Prostate gland (tissue), 2 donors: ENCODE data around the gene MAP7D2. TPM values are rescaled to one million over a fixed set of nuclear protein-coding genes. Genes with fewer than 3 reads are reported as not detected.

Experiments used
- DNase-seq: peaks from one replicate; pipeline ENCODE4 v3.0.0-alpha.2; 2019; ENCODE audit warnings: low spot score
- H3K27ac ChIP-seq, 2 donors: fragments of 200-600 bp; sonication (generic); 2 replicates each; pipeline ENCODE4 v1.5.1; 2017 to 2019
- H3K27me3 ChIP-seq: fragments of 200-600 bp; sonication (generic); replicated peaks from 2 replicates; pipeline ENCODE4 v1.5.1; 2019; ENCODE audit not compliant: insufficient read depth
- H3K36me3 ChIP-seq, 2 donors: fragments of 200-600 bp; sonication (generic); 1 replicate in 1 of 2; 2 replicates in 1 of 2; pipeline versions ENCODE4 v1.5.1 to v1.8.1; 2017 to 2019
- H3K4me1 ChIP-seq: fragments of 200-600 bp; sonication (generic); replicated peaks from 2 replicates; pipeline ENCODE4 v1.5.1; 2019
- H3K4me3 ChIP-seq, 2 donors: fragments of 200-600 bp; sonication (generic); 2 replicates each; pipeline ENCODE4 v1.5.1; 2017 to 2019
- H3K9me3 ChIP-seq: fragments of 200-600 bp; sonication (generic); 2 replicates; pipeline ENCODE4 v1.5.1; 2017
- CTCF ChIP-seq, 4 experiments: fragments of 200-600 bp in 2 of 4; fragments of 450-650 bp in 2 of 4; sonication (generic) in 2 of 4; IDR thresholded peaks; 1 replicate in 3 of 4; 2 replicates in 1 of 4; pipeline ENCODE4 v1.5.1; 2016 to 2019; ENCODE audit warnings: antibody characterized with exemption in 4 of 4, mild to moderate bottlenecking in 2 of 4, moderate library complexity in 2 of 4
- POLR2A ChIP-seq: fragments of 450-650 bp; IDR thresholded peaks from one replicate; pipeline ENCODE4 v1.6.1; 2016; ENCODE audit warnings: antibody characterized with exemption, mild to moderate bottlenecking
- POLR2AphosphoS5 ChIP-seq: sonication (generic); formaldehyde crosslinking; IDR thresholded peaks from one replicate; pipeline ENCODE4 v1.6.1; 2017; ENCODE audit warnings: antibody characterized with exemption
- WGBS: methylation state at CpG from one replicate; pipeline ENCODE4 v1.1.5; 2018; 5-methylcytosine and 5-hydroxymethylcytosine counted together
- intact Hi-C: fragments of 100-400 bp; cut with DNase I; formaldehyde crosslinking; loops from one replicate; pipeline ENCODE4 v1.14.2; 2022
- total RNA-seq, 2 donors: library from RNA; depleted of rRNA; stranded (reverse); fragments of >200 nt; gene quantifications; one replicate each; pipeline ENCODE4 v1.1.0, GENCODE V29; 2016

The MAP7D2 gene
- total RNA-seq, 2 donors from 2014 or later = 1.3 to 9.9 TPM

- intact Hi-C loops = no loop called here
- Histone ChIP-seq H3K4me3 (no peak overlapping the region), H3K27me3 (no peaks in the 10 kb centered on the region), H3K27ac (no peak overlapping the region), H3K9me3 (no peaks in the 10 kb centered on the region), H3K36me3 (no peaks in the 10 kb centered on the region), H3K4me1 (no peaks in the 10 kb centered on the region)
- TF ChIP-seq CTCF (IDR thresholded peaks at IDR 0.05) = no peak
- TF ChIP-seq POLR2AphosphoS5 = no peak
- no peak for TF ChIP-seq POLR2A
- 66% methylated on average over 3 of the region's 3 CpGs for WGBS
- DNase-seq = no peak
These were observed 45.1 kb downstream of the MAP7D2 start for GRCh38 chrX:20071511-20072079.

GRCh38 chrX:20067709-20068561 lies 48.8 kb downstream of the MAP7D2 start:
- no peaks in the 10 kb centered on the region for H3K9me3 ChIP-seq
- intact Hi-C loops = no loop called here
- peak; percentile 38 for DNase-seq
- no peaks in the 10 kb centered on the region for H3K4me1 ChIP-seq
- 18% methylated on average over 8 of the region's 8 CpGs for WGBS
- TF ChIP-seq POLR2A = no peak
- TF ChIP-seq POLR2AphosphoS5 = peak; percentile 34
- H3K27me3 ChIP-seq = no peaks in the 10 kb centered on the region
- no peak overlapping the region for H3K27ac ChIP-seq
- no peaks in the 10 kb centered on the region for H3K36me3 ChIP-seq
- no peak overlapping the region for H3K4me3 ChIP-seq

GRCh38 chrX:20066968-20067708 lies 49.6 kb downstream of the MAP7D2 start:
- no peaks in the 10 kb centered on the region for H3K4me1 ChIP-seq
- H3K9me3 ChIP-seq = no peaks in the 10 kb centered on the region
- no peak overlapping the region for H3K4me3 ChIP-seq
- H3K36me3 ChIP-seq = no peaks in the 10 kb centered on the region
- WGBS = 44% methylated on average over 6 of the region's 6 CpGs
- DNase-seq = peak; percentile 30
- TF ChIP-seq POLR2A (no peak), CTCF (IDR thresholded peaks at IDR 0.05) (peak in 3 of 4 experiments; percentile 33 to 61 (median 52)), POLR2AphosphoS5 (no peak)
- intact Hi-C loops = no loop called here
- H3K27me3 ChIP-seq = no peaks in the 10 kb centered on the region
- no peak overlapping the region for H3K27ac ChIP-seq

GRCh38 chrX:20063716-20064351 lies 52.9 kb downstream of the MAP7D2 start:
- Histone ChIP-seq H3K4me3 (no peak overlapping the region), H3K27me3 (no peaks in the 10 kb centered on the region), H3K9me3 (no peaks in the 10 kb centered on the region), H3K27ac (no peak overlapping the region), H3K4me1 (no peaks in the 10 kb centered on the region), H3K36me3 (no peaks in the 10 kb centered on the region)
- 71% methylated on average over 7 of the region's 9 CpGs for WGBS
- TF ChIP-seq POLR2AphosphoS5 (no peak), CTCF (IDR thresholded peaks at IDR 0.05) (no peak), POLR2A (no peak)
- intact Hi-C loops = no loop called here
- DNase-seq = no peak

GRCh38 chrX:20063153-20063552 lies 53.6 kb downstream of the MAP7D2 start:
- whole genome bisulfite sequencing = 89% methylated on average over 9 of the region's 10 CpGs
- no peak for DNase-seq

More at GRCh38 chrX:20063153-20063552, 53.6 kb downstream of the MAP7D2 start:
- Histone ChIP-seq H3K36me3 (no peaks in the 10 kb centered on the region), H3K27ac (no peak overlapping the region), H3K9me3 (no peaks in the 10 kb centered on the region), H3K27me3 (no peaks in the 10 kb centered on the region), H3K4me1 (no peaks in the 10 kb centered on the region), H3K4me3 (no peak overlapping the region)
- intact Hi-C loops = no loop called here
- TF ChIP-seq POLR2A (no peak), POLR2AphosphoS5 (no peak)
